HCT116 (cell line): Measurements from ENCODE around the gene TNIK.
"Not testable (repeated sequence)": the region's sequence is repeated elsewhere in the genome, so short reads cannot be mapped to it uniquely, and the experiment has no call there.

Experiments
- ATF3 ChIP-seq: IDR thresholded peaks from 2 replicates; pipeline ENCODE4 v1.6.1; 2012
- CTCF ChIP-seq, 3 experiments: fragments of 200-600 bp in 1 of 3; sonication (generic) in 1 of 3; IDR thresholded peaks in 2 of 3; conservative IDR thresholded peaks in 1 of 3; 2 replicates each; pipeline ENCODE4 v1.5.1; 2012 to 2017; ENCODE audit warnings: low read depth in 2 of 3, low read length in 2 of 3, antibody characterized with exemption in 1 of 3, borderline replicate concordance in 1 of 3, control low read depth in 1 of 3, mild to moderate bottlenecking in 1 of 3, mixed read lengths in 1 of 3, mixed run types in 1 of 3, moderate library complexity in 1 of 3; ENCODE audit not compliant: insufficient read depth in 1 of 3
- EGR1 ChIP-seq: IDR thresholded peaks from 2 replicates; pipeline ENCODE4 v1.6.1; 2012; ENCODE audit warnings: low read depth
- ELF1 ChIP-seq: IDR thresholded peaks from 2 replicates; pipeline ENCODE4 v1.6.1; 2012; ENCODE audit warnings: low read depth, borderline replicate concordance
- MAX ChIP-seq: IDR thresholded peaks from 2 replicates; pipeline ENCODE4 v1.6.1; 2012
- POLR2A ChIP-seq: IDR thresholded peaks from 2 replicates; pipeline ENCODE4 v1.7.0; 2011; ENCODE audit warnings: borderline replicate concordance; ENCODE audit not compliant: insufficient read depth, insufficient read length; ENCODE audit errors: extremely low read depth
- POLR2AphosphoS5 ChIP-seq: IDR thresholded peaks from 2 replicates; pipeline ENCODE4 v1.6.1; 2011; ENCODE audit warnings: mild to moderate bottlenecking, low read depth, low read length, moderate library complexity
- RAD21 ChIP-seq: IDR thresholded peaks from 2 replicates; pipeline ENCODE4 v1.6.1; 2012; ENCODE audit warnings: low read depth, mild to moderate bottlenecking
- REST ChIP-seq: IDR thresholded peaks from 2 replicates; pipeline ENCODE4 v1.6.1; 2012; ENCODE audit warnings: low read depth
- SP1 ChIP-seq: IDR thresholded peaks from 2 replicates; pipeline ENCODE4 v1.6.1; 2012; ENCODE audit warnings: low read depth
- YY1 ChIP-seq: IDR thresholded peaks from 2 replicates; pipeline ENCODE4 v1.6.1; 2011; ENCODE audit warnings: low read length, low read depth, moderate library complexity, mild to moderate bottlenecking; ENCODE audit not compliant: insufficient replicate concordance; ENCODE audit errors: extremely low read depth
- ZBTB33 ChIP-seq: IDR thresholded peaks from 2 replicates; pipeline ENCODE4 v1.6.1; 2011; ENCODE audit warnings: mild to moderate bottlenecking, low read length, moderate library complexity; ENCODE audit not compliant: insufficient replicate concordance; ENCODE audit errors: extremely low read depth
- ZNF274 ChIP-seq: fragments of 200-500 bp; sonication (Bioruptor generic); IDR thresholded peaks from 2 replicates; pipeline ENCODE4 v1.6.1; 2014; ENCODE audit warnings: mild to moderate bottlenecking, low read depth, low read length, inconsistent platforms

- TF ChIP-seq REST; MAX; ELF1; POLR2A; CTCF (IDR thresholded peaks at IDR 0.05 in 2 of 3, conservative IDR thresholded peaks at IDR 0.05 in 1 of 3; ENCODE audit: borderline replicate concordance in 1 of 3, insufficient read depth in 1 of 3, low read depth in 2 of 3, low read length in 2 of 3); YY1; ZNF274; RAD21; ZBTB33; SP1; POLR2AphosphoS5; EGR1; ATF3: not testable (repeated sequence)
These were observed 172.4 kb downstream of the TNIK start for GRCh38 chr3:171287761-171288160.
